Stimulated activated CD4-positive, alpha-beta T cell treated with anti-CD3 and anti-CD28 coated beads, Interleukin-4, amount 100 ng/mL, for 4 hours (primary cell): ENCODE data around the gene ATG3.
"Not testable (repeated sequence)": the region's sequence is repeated elsewhere in the genome, so short reads cannot be mapped to it uniquely, and the experiment has no call there.

ENCODE experiments used
- DNase-seq, 2 experiments: peaks; one replicate each; pipeline ENCODE4 v3.0.0-alpha.2; 2020

Gene ATG3

DNA sequence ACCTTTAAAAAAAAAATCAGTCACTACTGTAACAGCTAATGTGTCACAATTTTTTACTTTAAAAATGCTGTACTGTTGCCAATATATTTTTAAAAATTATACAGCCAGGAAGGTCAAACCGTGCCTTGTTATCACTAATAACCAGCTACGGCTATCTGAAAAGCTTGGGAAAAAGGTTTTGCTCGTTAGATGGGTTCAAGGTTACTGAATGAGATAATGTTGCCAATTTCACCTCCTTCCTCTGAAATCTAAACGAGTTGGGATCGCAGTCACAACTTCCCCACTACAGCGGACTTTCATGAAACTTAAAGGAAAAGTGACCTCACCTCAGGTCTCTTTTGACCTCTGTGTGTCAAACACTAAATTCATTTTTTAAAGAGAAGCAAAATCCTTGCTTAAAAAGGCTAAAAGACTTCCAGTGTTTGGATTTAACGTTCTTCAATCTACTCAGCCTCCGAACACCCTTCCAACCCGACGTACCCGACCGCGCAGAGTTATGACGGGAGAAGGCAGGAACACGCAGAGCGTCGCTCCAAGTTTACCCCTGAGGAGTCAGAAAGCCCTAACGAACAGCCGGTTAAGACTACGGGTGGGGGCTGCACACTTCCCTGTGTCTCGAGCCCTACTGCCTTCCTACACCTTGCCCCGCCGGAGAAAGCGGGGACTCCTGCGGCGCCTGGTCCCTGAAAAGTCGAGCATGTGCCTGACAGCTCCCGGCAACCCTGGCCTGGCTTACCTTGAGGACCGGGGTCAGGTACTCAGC, 860 bp downstream of the ATG3 start:
- peak; percentile 58 to 59 for DNase-seq

DNA sequence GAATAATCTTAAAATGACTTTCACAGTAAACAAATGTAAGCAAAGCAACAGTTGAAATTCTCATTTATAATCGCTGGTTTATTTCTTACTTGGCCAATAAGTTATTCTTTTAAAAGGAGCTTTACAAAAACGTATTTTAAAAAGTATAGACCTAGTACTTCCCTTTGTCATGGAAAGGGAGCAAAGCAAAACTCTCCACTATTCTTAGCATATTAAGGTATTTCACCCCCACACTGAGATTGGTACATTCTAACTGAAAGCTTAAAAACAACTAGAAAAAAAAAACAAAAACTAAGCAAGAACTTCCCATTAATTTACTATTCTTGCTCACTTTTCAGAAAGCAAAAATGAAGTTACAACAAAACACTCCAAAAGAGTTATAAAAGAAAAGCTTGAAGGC, 1.5 kb downstream of the ATG3 start:
- no peak for DNase-seq

DNA sequence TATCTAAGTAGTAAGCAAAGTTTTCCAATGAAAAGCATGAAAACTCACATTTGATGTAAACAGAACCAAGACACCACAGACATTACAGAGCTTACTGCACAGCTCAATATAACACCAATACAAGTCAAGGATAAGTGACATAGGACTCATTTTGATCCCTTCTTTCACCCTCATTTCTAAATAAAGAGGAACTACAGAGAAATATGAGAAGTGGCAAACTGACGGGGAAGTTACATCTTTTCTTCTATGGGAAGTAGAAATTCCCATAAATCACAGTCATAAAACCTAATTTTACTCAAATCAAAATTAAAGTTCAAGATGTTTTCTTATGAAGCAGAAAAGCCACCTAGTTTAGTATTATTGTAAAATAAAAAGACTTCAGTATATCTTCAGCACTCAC, 3.8 kb downstream of the ATG3 start:
- DNase-seq, result no peak

DNA sequence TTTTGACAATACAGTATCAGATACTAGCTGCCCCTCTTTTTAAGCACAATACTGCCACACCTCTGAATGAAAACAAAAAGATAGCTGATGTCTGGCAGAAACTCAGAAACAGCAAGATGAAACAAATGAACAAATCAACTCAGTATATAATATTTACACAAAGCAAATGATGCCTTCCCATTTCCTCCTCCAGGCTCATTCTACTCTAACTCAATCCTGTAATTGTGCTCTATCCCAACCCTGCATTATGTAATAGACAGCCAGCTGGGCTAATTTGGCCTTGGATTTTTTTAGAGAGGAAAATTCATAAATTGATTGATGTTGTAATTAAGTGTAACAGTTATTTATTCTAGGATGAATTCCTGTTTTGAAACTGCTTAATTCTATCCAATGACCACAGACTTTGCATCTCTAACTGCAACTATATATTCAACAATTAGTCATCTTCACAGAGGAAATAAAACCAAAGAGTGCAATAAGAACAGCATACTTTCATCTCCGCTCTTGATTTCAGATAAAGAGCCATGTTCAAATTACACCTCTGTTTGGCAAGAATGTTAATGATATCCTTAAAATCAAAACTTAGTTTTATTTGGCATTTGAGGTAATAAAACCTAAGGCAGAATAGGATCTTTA, 6.1 kb downstream of the ATG3 start:
- DNase-seq, result no peak

DNA sequence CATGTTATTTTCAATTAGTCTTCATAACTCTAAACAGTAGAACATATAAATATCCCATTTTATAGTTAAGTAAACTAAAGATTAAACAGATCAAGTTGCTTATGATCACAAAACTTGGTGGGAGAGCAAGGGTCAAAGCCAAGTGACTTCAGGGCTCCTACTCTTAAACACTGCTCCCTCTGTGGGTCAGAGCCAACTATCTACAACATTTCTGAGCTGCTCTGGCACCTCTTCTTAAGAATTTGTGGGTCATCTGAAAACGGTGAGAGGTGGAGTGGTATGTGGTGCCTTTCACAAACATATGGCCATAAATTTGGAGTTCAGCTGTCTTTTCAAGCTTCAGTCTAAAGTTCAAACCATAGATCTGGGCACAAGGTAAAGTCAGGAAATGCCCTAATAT, 10.9 kb downstream of the ATG3 start:
- no peak for DNase-seq

DNA sequence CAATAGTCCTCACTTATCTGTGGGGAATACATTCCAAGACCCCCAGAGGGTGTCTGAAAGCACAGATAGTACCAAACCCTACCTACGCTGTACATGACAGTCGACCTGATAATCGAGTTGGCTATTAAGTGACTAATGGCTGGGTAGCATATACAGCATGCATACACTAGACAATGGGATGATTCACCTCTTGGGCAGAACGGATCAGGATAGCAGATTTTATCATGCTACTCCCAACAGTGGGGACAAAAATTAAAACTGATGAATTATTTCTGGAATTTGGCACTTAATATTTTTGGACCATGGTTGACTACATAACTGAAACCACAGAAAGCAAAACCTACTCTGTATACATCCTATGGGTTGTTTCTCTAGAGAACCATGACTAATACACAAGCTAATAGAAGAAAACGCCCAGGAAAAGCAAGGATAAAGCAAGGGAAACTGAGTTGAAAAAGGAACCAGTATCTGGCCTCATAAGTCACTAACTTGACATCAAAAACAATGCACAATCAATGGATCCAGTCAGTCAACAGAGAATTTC, 15.5 kb downstream of the ATG3 start:
- DNase-seq, result no peak

DNA sequence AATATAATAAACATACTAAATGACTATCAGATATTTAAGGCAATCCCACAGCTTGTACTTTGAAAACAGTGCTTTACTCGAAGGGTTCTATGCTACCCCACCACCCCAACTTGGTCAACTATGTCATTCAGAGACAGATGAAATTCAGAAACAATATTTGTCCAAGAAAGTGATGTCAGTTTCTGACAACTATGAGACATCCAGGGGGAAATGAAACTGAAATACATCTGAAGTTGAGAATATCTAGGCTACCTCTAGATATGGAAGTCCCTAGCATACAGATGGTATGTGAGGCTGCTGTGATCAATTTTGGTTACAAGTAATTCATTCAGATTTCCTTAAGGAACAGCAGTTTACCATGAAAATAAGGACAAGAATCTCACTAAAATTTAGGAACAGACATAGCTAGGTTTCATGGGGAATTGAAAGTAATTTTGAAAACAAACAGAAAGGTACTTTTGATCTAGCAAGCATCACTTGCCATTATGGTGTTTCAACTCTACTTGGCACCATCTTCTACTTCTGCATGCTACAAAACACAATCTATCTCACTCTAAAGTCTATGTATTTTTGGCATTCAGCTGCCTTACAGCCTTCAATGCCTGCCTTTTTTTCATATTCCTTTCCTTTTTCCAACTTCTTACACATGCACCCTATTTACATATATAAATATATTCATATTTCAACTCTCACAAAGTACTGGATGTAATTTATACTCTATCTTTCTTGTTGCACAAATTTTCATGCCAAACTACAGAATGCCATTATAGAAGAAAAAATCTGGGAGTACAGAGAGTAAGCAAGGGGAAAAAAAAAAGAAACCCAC, 21.7 kb downstream of the ATG3 start:
- no peak for DNase-seq

DNA sequence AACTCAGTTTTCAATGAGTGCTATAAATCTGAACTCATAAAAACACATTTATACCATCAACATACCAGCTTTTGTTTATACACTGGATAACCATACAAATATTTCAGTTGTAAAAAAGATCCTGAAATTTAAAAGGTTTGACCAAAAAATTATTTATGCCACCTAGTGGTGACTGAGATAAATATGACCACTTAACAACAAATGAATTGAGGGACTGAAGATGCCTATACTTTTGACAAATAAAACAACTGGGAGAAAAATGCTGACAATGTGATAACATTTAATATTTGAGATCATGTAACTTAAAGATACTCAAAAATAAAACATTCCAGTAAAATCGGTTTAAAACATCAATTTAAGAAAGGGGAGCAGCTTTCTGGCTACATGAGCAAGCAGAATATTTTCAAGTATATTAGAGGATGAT, 30.4 kb downstream of the ATG3 start:
- no peak for DNase-seq

DNA sequence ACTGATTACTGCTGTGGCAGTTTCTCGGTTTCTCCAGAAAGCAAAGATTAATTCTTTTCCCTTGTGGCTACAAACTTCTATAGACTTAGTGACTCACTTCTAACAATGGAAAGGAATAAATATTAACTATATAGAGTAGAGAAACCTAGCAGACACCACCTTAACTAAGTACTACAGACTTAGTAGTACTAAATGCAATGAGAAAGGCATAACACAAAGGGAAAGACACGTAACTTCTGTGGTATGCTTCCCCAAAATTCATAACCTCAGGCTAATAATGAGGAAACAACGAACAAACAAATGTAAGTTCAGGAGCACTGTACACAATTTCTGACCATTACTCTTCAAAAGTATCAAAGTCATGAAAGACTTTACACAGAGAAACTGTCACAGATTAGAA, 31.2 kb downstream of the ATG3 start:
- DNase-seq, result no peak

DNA sequence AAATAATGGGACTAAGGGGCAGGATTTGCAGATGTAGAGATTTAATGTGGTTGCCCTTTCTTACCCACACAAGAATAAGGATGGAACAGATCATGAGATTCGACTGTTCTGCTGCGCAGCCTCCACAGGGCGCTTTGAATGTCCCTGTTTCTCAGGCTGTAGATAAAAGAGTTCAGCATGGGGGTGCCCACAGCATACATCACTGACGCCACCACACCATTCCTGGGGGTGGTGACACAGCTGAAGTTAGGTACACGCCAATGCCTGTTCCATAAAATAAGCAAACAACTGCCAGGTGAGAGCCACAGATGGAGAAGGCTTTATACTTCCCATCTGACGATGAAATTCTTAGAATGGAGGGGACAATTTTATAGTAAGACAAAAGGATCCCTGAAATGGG, 37.6 kb downstream of the ATG3 start:
- DNase-seq, result not testable (repeated sequence)

DNA sequence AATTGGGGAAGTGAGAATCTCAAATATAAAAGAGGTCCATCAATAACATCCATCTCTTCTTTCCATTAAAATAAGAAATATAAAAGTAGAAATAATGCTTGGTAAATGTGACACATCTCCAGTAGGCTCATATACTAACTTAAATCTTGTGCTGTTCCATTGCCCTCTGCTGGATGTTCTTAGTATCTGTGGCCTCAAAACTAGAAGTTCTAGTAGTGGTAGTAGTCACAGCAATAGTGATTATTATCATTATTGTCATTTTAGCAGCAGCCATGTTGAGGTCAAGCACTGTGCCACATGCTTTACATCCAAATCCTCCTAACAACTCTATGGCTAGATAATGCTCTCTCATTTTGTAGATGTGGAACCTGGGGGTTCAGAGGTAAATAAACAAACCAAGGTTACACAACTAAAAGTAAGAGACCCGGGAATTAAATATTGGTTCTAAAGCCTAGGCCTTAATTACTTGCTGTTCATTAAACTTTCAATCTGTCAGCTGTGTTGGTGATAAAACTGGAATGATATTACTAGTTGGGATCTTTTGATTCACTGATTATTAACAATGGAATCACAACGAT, 42.2 kb downstream of the ATG3 start:
- DNase-seq, result no peak

DNA sequence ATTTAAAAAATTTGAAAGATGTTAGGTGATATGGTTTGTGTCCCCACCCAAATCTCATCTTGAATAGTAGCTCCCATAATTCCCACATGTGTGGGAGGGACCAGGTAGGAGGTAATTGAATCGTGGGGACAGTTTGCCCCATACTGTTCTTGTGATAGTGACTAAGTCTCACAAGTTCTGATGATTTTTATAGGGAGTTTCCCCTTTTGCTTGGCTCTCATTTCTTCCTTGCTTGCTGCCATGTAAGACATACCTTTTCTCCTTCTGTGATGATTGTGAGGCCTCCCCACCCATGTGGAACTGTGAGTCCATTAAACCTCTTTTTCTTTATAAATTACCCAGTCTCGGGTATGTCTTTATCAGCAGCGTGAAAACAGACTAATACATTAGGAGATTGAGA, 42.8 kb downstream of the ATG3 start:
- DNase-seq, result peak in 1 of 2 experiments; percentile 27

DNA sequence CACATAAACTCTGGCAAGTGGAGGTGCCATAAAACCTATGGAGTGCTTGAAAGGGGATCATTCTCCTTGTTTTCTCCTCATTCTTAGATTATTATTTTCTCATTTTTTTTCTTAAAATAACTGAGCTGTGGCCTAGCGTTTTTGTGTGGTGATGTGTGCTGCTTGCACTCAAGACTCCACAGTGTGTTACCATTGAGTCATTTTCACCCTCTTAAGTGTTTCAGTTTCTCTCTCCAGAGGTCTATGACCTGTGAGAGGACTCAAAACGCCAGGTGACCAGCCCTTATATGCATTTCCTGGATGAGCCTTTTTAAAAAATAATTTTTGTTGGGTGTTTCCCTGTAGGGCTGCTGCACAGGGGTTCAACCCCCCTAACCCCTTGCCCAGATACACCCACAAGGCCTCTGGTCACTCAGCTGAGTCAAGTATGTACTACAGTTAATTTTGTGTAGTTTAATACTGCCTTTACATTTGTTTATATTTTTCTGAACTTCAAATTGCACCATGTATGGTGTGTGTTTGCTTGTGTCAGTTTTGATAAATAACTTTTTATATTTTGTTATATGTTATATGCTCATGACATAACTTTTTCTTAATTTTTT, 47.1 kb downstream of the ATG3 start:
- no peak for DNase-seq

DNA sequence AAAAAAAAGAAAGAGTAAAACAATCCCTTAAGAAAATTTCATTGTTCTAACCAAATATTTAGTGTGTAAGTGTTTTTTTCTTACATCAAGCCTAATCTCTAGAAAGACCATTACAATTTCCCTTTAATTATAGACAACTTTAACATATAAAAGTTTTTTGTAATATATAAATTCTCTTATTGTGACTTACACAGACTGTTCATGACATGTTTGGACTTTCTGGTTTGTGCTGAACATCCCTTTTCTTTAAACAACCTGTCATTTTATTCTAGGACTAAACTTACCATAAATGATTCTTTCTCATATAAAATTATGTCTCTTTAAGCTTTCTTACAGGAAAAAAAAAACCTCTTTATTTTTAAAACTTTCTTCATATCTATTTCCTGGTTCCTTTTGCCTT, 49.4 kb downstream of the ATG3 start:
- DNase-seq, result no peak

DNA sequence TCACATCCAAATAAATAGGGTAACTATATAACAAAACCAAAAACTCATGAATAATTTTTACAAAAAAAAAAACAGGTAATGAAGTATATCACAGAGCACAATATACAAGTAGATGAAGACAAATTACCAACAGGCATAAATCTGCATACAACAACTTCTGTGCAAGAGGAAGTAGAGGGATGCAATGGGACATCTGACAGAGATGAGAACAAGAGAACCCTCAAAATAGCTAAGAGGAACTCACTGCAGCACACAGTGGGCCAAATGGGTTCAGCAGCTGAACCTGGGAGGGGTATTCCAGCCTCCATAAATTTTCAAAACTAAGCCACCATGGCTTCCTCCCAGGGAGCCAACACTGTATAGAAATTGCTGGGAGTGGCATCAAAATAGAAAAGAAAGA, 52.9 kb downstream of the ATG3 start:
- no peak for DNase-seq

DNA sequence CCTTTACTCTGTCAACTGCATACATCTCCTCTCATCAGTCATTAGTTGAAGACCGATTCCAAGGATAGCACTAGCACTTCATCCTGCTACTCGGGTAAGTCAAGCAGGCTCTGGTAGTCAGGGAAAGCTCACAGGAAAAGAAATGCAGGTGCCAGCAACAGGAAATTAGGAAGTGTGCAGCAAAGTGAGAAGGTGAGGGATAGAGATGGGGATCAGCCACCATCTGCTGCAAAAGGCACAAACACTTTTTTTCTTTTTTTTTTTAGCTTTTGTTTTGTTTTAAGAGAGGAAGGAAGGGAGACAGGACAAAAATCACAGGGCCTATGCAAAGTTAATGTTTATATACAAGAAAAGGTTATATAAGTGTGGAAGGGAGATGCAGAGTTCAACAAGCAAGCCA, 53.5 kb downstream of the ATG3 start:
- no peak for DNase-seq

DNA sequence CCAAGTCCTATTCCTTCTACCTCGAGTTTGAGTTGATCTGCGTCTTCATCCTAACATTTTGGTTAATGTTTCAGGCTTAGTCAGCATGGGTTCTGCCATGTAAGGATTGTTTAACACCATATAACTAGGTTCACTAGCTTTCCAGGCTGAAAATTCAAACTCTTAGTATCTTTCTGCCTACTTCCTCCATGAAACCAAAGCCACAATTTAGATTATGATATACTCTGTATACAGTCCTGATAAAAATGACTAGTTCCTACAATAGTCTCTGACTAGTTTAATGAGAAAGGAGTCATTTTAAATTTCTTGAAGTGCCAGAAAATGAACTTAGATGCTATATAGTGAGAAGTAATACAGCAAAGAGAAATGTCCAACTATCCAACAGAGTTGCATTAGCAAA, 55.9 kb downstream of the ATG3 start:
- no peak for DNase-seq

DNA sequence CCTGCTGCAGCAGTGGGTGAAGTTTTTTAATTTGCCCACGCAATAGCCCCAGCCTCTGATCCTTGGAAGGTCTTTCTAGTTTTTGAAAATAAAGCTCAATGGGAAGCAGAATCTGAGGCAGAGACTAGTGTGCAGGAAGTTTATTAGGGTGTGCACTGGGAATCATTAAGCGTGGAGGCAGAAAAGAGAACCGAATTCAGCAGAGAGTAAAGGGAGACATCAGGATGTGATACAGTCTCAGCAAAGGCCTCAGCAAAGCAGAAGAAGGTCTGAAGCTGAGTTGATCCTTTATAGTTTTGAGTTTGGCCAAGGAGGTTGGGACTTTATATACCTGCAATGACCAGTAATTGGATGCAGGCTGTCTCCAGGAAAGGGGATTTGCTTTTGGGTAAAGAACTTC, 57.6 kb downstream of the ATG3 start:
- no peak for DNase-seq

DNA sequence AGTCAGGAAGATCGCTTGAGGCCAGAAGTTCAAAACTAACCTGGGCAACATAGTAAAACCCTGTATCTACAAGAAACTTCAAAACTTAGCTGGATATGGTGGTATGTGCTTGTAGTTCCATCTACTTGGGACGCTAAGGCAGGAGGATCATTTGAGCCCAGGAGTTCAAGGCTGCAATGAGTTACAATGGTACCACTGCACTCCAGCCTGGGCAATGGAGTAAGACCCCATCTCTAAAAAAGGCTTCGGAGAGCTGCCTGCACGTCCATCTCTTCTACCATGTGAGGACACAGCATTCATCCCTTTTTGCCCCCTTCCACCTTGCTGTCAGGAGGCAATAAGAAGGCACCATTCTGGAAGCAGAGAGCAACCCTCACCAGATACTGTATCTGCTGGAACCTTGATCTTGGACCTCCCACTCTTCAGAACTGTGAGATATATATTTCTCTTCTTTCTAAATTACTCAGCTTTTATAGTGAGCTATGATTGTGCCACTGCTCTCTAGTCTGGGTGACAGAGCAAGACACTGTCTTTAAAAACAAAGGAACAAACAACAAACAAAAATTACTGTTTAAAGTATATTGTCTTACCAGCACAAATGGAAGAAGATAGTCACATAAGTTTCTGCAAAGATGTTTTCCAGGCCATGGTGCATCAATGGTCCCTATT, 58.3 kb downstream of the ATG3 start:
- DNase-seq, result no peak

DNA sequence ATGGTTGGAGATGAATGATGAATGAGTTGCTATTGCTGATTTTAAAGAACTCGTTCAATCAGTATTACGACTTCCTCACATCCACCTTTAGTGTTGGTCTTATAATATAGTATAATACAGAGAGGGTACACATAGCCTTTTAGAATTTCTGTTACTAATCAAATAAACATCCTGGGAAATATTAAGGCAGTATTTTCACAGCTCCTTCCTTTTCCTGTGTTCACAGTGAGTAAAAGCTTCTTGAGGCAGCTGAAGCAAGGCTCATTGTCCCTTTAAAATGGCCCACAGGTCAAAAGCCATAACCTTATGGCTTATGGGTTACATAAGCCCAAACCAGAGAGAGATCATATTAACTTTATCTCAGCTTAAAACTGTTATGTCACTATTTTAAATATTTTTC, 61.1 kb downstream of the ATG3 start:
- no peak for DNase-seq

DNA sequence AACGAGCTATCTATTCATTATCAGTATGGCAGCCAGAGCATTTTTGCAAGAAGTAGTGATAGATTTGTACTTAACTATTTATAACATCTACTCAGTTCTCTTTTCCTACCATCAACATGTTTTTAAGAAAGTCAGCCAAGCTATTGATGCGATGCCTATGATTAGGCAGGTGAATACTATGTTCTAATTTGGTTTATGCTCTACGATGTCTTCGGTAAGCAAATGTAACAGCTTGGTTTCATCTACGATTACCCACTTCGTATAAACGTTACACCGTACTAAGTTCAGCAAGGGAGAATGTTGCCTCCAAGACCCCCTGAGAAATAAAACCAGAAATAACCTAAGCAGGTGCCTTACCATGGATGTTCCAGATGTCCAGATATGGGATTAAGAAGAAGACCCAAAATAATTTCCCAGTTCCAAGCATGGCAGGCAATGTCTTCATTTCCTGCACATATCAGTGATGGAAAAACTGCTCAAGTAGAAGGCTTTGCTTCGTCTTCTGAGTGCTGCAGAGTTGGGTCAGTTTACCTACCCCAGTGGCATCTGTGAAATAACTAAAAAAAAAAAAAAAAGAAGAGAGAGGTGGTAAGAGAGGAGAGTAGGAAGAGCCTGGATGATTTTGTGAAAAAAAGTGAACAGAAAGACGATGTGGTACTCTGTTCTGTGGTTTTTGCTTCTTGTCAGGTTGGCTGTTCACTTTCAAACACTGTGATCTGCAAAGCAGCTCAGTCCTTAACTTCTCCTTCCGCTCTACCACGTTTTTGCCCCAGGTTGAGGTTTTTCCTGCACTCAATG, 62.6 kb downstream of the ATG3 start, which contains the start of gene BTLA:
TSS of gene BTLA (minus strand) at position 559 of the 798 bp plus-strand sequence. CDS start at position 445, 114 bp downstream.
- DNase-seq, result no peak
